ENCODE results near the gene ZNF207. TPM values are rescaled to one million over a fixed set of nuclear protein-coding genes. Genes with fewer than 3 reads are reported as not detected.
A peak's percentile ranks its signal among the peaks of the same experiment; 100 is the strongest.

Gene ZNF207
- total RNA-seq, 2 donors from 2014 or later = 82.5 to 95.6 TPM

- intact Hi-C loops (cut with DNase I) = no loop called here
- ATAC-seq = no peak
- Histone ChIP-seq H3K9me3 (no peaks in the 10 kb centered on the region), H3K36me3 (replicated peaks in 1 of 2; ENCODE audit: insufficient read depth in 1 of 2, low read depth in 2 of 2) (peaks cover 0 to 4% of the 10 kb centered on the region in 2 donors), H3K4me3 (no peak overlapping the region), H3K27ac (no peak overlapping the region), H3K4me1 (no peaks in the 10 kb centered on the region), H3K27me3 (no peaks in the 10 kb centered on the region)
- WGBS, 2 donors = 79 to 86% methylated on average over 3 of the region's 3 CpGs
- TF ChIP-seq POLR2A (IDR thresholded peaks at IDR 0.05) (no peak), CTCF (IDR thresholded peaks at IDR 0.05) (no peak)
- DNase-seq = no peak
Measured at GRCh38 chr17:32331243-32332040, 18.5 kb upstream of the ZNF207 start.

- Histone ChIP-seq H3K4me1 (no peaks in the 10 kb centered on the region), H3K27me3 (no peaks in the 10 kb centered on the region), H3K36me3 (replicated peaks in 1 of 2; ENCODE audit: insufficient read depth in 1 of 2, low read depth in 2 of 2) (peaks cover 0 to 4% of the 10 kb centered on the region in 2 donors), H3K9me3 (no peaks in the 10 kb centered on the region), H3K4me3 (no peak overlapping the region), H3K27ac (no peak overlapping the region)
- WGBS, 2 donors = 93 to 95% methylated on average over 2 of the region's 2 CpGs
- no peak for TF ChIP-seq POLR2A (IDR thresholded peaks at IDR 0.05)
- intact Hi-C loops (cut with DNase I) = no loop called here
- DNase-seq (no peak), ATAC-seq (no peak)
Measured at GRCh38 chr17:32333187-32333586, 16.8 kb upstream of the ZNF207 start.

- intact Hi-C loops (cut with DNase I) = no loop called here
- no peaks in the 10 kb centered on the region for H3K9me3 ChIP-seq
- peaks cover 0 to 4% of the 10 kb centered on the region in 2 donors for H3K36me3 ChIP-seq (replicated peaks in 1 of 2; ENCODE audit: insufficient read depth in 1 of 2, low read depth in 2 of 2)
- H3K4me1 ChIP-seq = no peaks in the 10 kb centered on the region
- no peak overlapping the region for H3K4me3 ChIP-seq
- TF ChIP-seq POLR2A (IDR thresholded peaks at IDR 0.05) = no peak
- TF ChIP-seq CTCF (IDR thresholded peaks at IDR 0.05) = no peak
- no peaks in the 10 kb centered on the region for H3K27me3 ChIP-seq
- DNase-seq = no peak
- H3K27ac ChIP-seq = no peak overlapping the region
- ATAC-seq = no peak
Measured at GRCh38 chr17:32335046-32335445, 14.9 kb upstream of the ZNF207 start.

- Histone ChIP-seq H3K27ac (no peak overlapping the region), H3K9me3 (no peaks in the 10 kb centered on the region), H3K36me3 (replicated peaks in 1 of 2; ENCODE audit: insufficient read depth in 1 of 2, low read depth in 2 of 2) (peaks cover 0 to 4% of the 10 kb centered on the region in 2 donors), H3K4me1 (no peaks in the 10 kb centered on the region), H3K4me3 (no peak overlapping the region), H3K27me3 (no peaks in the 10 kb centered on the region)
- DNase-seq (no peak), ATAC-seq (no peak)
- intact Hi-C loops (cut with DNase I) = no loop called here
- TF ChIP-seq POLR2A (IDR thresholded peaks at IDR 0.05) (no peak), CTCF (IDR thresholded peaks at IDR 0.05) (no peak)
- 84 to 91% methylated on average over 4 of the region's 4 CpGs for WGBS, 2 donors
Measured at GRCh38 chr17:32335687-32336086, 14.3 kb upstream of the ZNF207 start.

- ATAC-seq = peak; percentile 10
- DNase-seq = peak in 2 of 4 donors; percentile 26 to 55
- Histone ChIP-seq H3K36me3 (replicated peaks in 1 of 2; ENCODE audit: insufficient read depth in 1 of 2, low read depth in 2 of 2) (no peaks in the 10 kb centered on the region), H3K27me3 (no peaks in the 10 kb centered on the region), H3K4me3 (peak overlapping the region in 1 of 2 donors; percentile 17), H3K4me1 (peaks cover 16% of the 10 kb centered on the region), H3K27ac (peak overlapping the region; percentile 37 to 82 (median 74)), H3K9me3 (no peaks in the 10 kb centered on the region)
- intact Hi-C loops (cut with DNase I) = no loop called here
- 1 to 2% methylated on average over 13 of the region's 13 CpGs for WGBS, 2 donors
- TF ChIP-seq POLR2A (IDR thresholded peaks at IDR 0.05) (no peak), CTCF (IDR thresholded peaks at IDR 0.05) (peak in 3 of 7 experiments; percentile 18 to 33 (median 31))
Measured at GRCh38 chr17:32341141-32341856, 8.7 kb upstream of the ZNF207 start.
